Measurements from ENCODE around the gene DHX57. TPM values are rescaled to one million over a fixed set of nuclear protein-coding genes. Genes with fewer than 3 reads are reported as not detected.

Gene DHX57
- total RNA-seq, 1 donor = 19.5 TPM

DNA sequence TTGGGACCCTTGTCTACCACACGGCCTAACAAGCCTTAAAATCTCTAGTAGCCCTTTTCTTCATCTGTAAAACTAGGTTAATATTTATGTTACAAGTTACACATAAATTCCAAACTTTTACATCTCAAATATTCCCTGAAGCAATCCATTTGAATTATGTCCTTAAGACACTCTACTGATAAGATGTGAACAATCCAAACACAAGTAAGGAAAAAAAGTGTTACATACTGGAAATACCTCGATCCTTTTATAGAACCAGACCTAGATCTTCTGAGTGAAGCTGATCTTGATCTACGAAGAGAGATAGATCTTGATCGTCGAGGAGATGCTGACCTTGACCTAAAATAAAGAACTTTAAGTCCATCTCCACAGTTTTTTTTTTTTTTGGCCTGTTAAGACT lies 127.9 kb downstream of the DHX57 start:
- Histone ChIP-seq H2AFZ (ENCODE audit: low read length) (no peak overlapping the region), H3K4me1 (ENCODE audit: insufficient read depth, low read length) (peaks cover 19% of the 10 kb centered on the region), H4K20me1 (ENCODE audit: insufficient read depth, low read length) (peaks cover 42% of the 10 kb centered on the region), H3K36me3 (ENCODE audit: insufficient read depth, low read length) (peaks cover 70% of the 10 kb centered on the region), H3K27ac (ENCODE audit: low read depth, low read length) (no peak overlapping the region), H3K9me3 (ENCODE audit: low read depth, low read length) (no peaks in the 10 kb centered on the region), H3K79me2 (ENCODE audit: insufficient read depth, low read length) (peaks cover 68% of the 10 kb centered on the region), H3K27me3 (ENCODE audit: insufficient read depth, low read length) (no peaks in the 10 kb centered on the region), H3K4me2 (ENCODE audit: insufficient read depth, low read length) (no peak overlapping the region), H3K4me3 (ENCODE audit: insufficient read depth, low read length) (no peak overlapping the region)
- no peak for TF ChIP-seq CTCF (IDR thresholded peaks at IDR 0.05; ENCODE audit: extremely low read depth, low read depth, low read length)
- no peak for DNase-seq (ENCODE audit: insufficient read length, low spot score, missing footprints)

Small RNAs within 50 kb of the gene (small RNA-seq; reads per million reads assigned to genes)
- not detected for gene RNU6-851P

Other genes with a start within 250 kb of the DHX57 start
- gene GALM, start 209.8 kb downstream of the DHX57 start, total RNA-seq = 50.7 and 54.2 TPM in 2 replicates
- gene SRSF7, start 124.6 kb downstream of the DHX57 start, total RNA-seq = 46.3 and 48.1 TPM in 2 replicates
- gene GEMIN6, start 97.7 kb downstream of the DHX57 start, total RNA-seq = 4.3 and 5.3 TPM in 2 replicates
- 16.6 and 16.8 TPM in 2 replicates for gene MORN2, start within 50 bp of the DHX57 start, total RNA-seq
- 0.29 and 0.72 TPM in 2 replicates for gene ARHGEF33, start 13.9 kb upstream of the DHX57 start, total RNA-seq
- gene SOS1, start 245.1 kb upstream of the DHX57 start, total RNA-seq = 21.8 and 28.6 TPM in 2 replicates

Measured in osteoblast (primary cell).